ENCODE measurements around the gene CDSN. TPM values are rescaled to one million over a fixed set of nuclear protein-coding genes. Genes with fewer than 3 reads are reported as not detected.
A peak's percentile ranks its signal among the peaks of the same experiment; 100 is the strongest.

The CDSN gene
- total RNA-seq, 2 donors from 2014 or later = 0.50 to 1.5 TPM

DNA sequence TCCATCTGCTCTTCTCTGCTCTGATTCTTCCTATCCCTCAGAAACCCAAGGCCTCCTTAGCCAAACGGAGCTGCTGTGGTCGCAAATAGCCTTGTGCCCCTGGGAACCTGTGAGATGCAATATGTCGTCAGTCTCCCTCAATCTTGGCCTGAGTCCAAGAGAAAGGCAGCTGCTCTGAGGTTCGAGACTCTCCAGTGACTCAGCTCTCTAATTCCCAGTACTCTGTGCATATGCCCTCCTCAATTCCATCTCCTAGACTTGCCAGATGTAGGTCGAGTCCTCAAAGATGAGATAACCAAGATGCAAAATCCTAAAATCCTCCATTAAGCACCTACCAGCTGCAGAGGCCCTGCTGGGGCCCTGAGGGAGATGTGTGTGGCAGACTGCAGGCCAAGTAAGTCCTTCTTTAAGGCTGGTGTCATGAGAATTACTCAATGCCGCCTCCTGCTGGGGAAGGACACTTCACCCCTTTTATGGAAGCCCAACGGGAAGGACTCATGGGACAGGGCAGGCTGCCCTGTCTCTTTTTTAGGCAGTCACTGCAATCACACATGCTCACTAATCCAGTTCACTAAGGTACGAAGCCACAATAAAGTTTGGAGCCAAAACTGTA, 36.4 kb downstream of the CDSN start:
- Histone ChIP-seq H3K27me3 (replicated peaks; ENCODE audit: insufficient read depth) (no peaks in the 10 kb centered on the region), H3K4me3 (no peak overlapping the region), H3K36me3 (no peaks in the 10 kb centered on the region), H3K27ac (no peak overlapping the region), H3K4me1 (replicated peaks) (no peaks in the 10 kb centered on the region), H3K9me3 (no peaks in the 10 kb centered on the region)
- no peak for DNase-seq (ENCODE audit: low spot score)
- intact Hi-C loops (cut with DNase I) = no loop called here
- 60% methylated on average over 8 of the region's 8 CpGs for WGBS
- TF ChIP-seq, protein P1, sequence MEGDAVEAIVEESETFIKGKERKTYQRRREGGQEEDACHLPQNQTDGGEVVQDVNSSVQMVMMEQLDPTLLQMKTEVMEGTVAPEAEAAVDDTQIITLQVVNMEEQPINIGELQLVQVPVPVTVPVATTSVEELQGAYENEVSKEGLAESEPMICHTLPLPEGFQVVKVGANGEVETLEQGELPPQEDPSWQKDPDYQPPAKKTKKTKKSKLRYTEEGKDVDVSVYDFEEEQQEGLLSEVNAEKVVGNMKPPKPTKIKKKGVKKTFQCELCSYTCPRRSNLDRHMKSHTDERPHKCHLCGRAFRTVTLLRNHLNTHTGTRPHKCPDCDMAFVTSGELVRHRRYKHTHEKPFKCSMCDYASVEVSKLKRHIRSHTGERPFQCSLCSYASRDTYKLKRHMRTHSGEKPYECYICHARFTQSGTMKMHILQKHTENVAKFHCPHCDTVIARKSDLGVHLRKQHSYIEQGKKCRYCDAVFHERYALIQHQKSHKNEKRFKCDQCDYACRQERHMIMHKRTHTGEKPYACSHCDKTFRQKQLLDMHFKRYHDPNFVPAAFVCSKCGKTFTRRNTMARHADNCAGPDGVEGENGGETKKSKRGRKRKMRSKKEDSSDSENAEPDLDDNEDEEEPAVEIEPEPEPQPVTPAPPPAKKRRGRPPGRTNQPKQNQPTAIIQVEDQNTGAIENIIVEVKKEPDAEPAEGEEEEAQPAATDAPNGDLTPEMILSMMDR (IDR thresholded peaks at IDR 0.05) = no peak
- TF ChIP-seq POLR2A (IDR thresholded peaks at IDR 0.05) (no peak), POLR2AphosphoS5 (IDR thresholded peaks at IDR 0.05) (no peak)

DNA sequence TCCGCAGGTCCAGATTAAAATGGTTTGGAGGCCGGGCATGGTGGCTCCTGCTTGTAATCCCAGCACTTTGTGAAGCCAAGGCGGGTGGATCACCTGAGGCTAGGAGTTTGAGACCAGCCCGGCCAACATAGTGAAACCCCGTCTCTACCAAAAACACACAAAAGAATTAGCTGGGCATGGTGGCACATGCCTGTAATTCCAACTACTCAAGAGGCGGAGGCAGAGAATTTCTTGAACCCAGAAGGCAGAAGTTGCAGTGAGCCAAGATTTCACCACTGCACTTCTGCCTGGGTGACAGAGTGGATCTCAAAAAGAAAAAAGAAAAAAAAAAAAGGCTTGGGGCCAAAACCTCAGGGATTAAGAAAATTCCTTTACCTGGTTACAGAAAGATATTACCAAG, 38.4 kb downstream of the CDSN start:
- TF ChIP-seq POLR2AphosphoS5 (IDR thresholded peaks at IDR 0.05) (no peak), POLR2A (IDR thresholded peaks at IDR 0.05) (no peak)
- TF ChIP-seq, protein P1 (IDR thresholded peaks at IDR 0.05) = no peak
- Histone ChIP-seq H3K27ac (no peak overlapping the region), H3K36me3 (no peaks in the 10 kb centered on the region), H3K9me3 (no peaks in the 10 kb centered on the region), H3K4me3 (no peak overlapping the region), H3K27me3 (replicated peaks; ENCODE audit: insufficient read depth) (no peaks in the 10 kb centered on the region), H3K4me1 (replicated peaks) (no peaks in the 10 kb centered on the region)
- intact Hi-C loops (cut with DNase I) = no loop called here
- 45% methylated on average over 6 of the region's 6 CpGs for WGBS
- DNase-seq (ENCODE audit: low spot score) = no peak

DNA sequence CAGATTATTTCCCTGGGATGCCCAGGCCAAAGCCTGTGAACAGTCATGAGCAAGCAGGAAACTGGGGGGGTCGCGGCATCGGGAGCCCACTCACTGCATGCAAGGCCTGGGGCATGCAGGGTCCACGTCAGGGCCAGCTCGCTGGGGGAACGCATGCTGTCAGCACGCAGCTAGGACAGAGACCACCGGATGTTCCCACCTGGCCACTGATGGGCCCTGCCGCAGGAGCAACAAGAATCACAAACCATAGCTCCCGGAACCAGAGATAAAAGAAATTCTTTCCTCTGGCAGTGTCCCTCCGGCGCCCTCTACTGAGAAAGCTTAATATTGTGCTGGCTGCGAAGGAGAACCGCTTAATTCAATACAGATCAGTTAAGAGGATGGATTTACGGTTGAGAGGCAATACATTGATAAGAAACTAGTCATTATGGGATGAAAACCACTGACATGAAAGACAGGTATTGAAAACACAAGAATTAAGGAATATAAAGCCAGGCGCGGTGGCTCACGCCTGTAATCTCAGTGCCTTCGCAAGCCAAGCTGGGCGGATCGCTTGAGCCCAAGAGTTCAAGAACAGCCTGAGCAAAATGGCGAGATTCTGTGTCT, 40.5 kb downstream of the CDSN start:
- Histone ChIP-seq H3K27me3 (replicated peaks; ENCODE audit: insufficient read depth) (no peaks in the 10 kb centered on the region), H3K9me3 (no peaks in the 10 kb centered on the region), H3K4me3 (no peak overlapping the region), H3K27ac (no peak overlapping the region), H3K4me1 (replicated peaks) (no peaks in the 10 kb centered on the region), H3K36me3 (no peaks in the 10 kb centered on the region)
- intact Hi-C loops (cut with DNase I) = loop anchor here (5.0 kb wide), 3 partner anchors 162 to 337 kb away; partner anchors contain the start of genes FLOT1 and IER3
- DNase-seq (ENCODE audit: low spot score) = peak; percentile 59
- WGBS = 24% methylated on average over 22 of the region's 22 CpGs
- TF ChIP-seq, protein P1 (IDR thresholded peaks at IDR 0.05) = peak in 2 of 4 experiments; percentile 66 to 79
- TF ChIP-seq POLR2A (IDR thresholded peaks at IDR 0.05) (no peak), POLR2AphosphoS5 (IDR thresholded peaks at IDR 0.05) (peak; percentile 33)

DNA sequence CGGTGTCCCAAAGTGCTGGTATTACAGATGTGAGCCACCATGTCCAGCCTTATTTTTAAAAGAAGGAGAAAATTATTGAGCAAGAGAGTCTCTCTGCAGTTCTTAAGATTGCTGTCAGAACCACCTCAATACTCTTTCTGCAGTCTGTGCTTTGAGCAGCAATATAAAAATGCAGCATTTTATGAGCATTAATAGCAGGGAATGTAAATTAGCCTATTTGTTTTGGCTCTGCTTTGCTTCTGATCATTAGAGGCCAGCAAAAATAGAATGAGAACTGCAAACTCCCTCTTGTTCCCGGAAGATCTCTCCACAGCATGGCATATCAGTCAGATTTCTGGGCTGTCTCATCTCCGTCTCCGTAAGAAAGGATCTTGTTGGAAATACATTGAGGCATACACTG, 43.6 kb downstream of the CDSN start:
- no peak overlapping the region for H3K27ac ChIP-seq
- H3K4me3 ChIP-seq = no peak overlapping the region
- peaks cover 8% of the 10 kb centered on the region for H3K4me1 ChIP-seq (replicated peaks)
- DNase-seq (ENCODE audit: low spot score) = no peak
- intact Hi-C loops (cut with DNase I) = loop anchor here (5.0 kb wide), 3 partner anchors 159 to 334 kb away; partner anchors contain the start of genes FLOT1 and IER3
- WGBS = 44% methylated on average over 4 of the region's 4 CpGs
- no peaks in the 10 kb centered on the region for H3K36me3 ChIP-seq
- H3K9me3 ChIP-seq = no peaks in the 10 kb centered on the region
- no peaks in the 10 kb centered on the region for H3K27me3 ChIP-seq (replicated peaks; ENCODE audit: insufficient read depth)
- TF ChIP-seq, protein P1 (IDR thresholded peaks at IDR 0.05) = no peak
- TF ChIP-seq POLR2AphosphoS5 (IDR thresholded peaks at IDR 0.05) = peak; percentile 50
- no peak for TF ChIP-seq POLR2A (IDR thresholded peaks at IDR 0.05)

DNA sequence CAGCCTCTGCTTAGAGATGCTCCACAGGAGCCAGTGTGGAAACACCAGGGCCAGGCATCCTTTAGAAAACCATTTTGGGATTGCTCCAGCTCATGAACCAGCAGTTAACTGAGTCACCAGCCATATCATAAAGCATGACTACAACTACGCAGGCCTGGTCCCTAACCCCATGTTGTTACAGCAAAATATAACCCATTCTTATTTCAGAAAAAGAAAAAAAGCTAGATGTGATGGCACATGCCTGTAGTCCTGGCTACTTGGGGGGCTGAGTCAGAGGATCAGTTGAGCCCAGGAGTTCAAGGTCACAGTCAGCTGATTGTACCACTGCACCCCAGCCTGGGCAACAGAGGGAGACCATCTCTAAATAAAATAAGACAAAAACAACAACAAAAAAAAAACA, 44.7 kb downstream of the CDSN start:
- H3K27ac ChIP-seq = no peak overlapping the region
- TF ChIP-seq POLR2A (IDR thresholded peaks at IDR 0.05) (no peak), POLR2AphosphoS5 (IDR thresholded peaks at IDR 0.05) (no peak)
- TF ChIP-seq, protein P1 (IDR thresholded peaks at IDR 0.05) = no peak
- DNase-seq (ENCODE audit: low spot score) = no peak
- no peaks in the 10 kb centered on the region for H3K27me3 ChIP-seq (replicated peaks; ENCODE audit: insufficient read depth)
- H3K4me1 ChIP-seq (replicated peaks) = peaks cover 8% of the 10 kb centered on the region
- no peak overlapping the region for H3K4me3 ChIP-seq
- intact Hi-C loops (cut with DNase I) = loop anchor here (5.0 kb wide), 3 partner anchors 158 to 333 kb away; partner anchors contain the start of genes FLOT1 and IER3
- H3K36me3 ChIP-seq = no peaks in the 10 kb centered on the region
- H3K9me3 ChIP-seq = no peaks in the 10 kb centered on the region
- WGBS = 85% methylated on average over 1 of the region's 1 CpG

Measured in prostate gland (tissue), 2 donors.